Breast epithelium (tissue), 3 donors: ENCODE results near the gene ENPP4.

Experiments used
- POLR2A ChIP-seq: fragments of 450-650 bp; IDR thresholded peaks from one replicate; pipeline ENCODE4 v1.6.1; 2016; ENCODE audit warnings: antibody characterized with exemption, mild to moderate bottlenecking, moderate library complexity
- POLR2AphosphoS5 ChIP-seq, 3 donors: sonication (generic); formaldehyde crosslinking; IDR thresholded peaks; one replicate each; pipeline ENCODE4 v1.6.1; 2017; ENCODE audit warnings: antibody characterized with exemption in 3 of 3
- TF ChIP-seq, protein P1 (sequence below), 3 donors: fragments of 450-650 bp; IDR thresholded peaks; one replicate each; pipeline ENCODE4 v1.5.1; 2016 to 2017; ENCODE audit warnings: antibody characterized with exemption in 3 of 3, mild to moderate bottlenecking in 3 of 3, moderate library complexity in 3 of 3

DNA sequence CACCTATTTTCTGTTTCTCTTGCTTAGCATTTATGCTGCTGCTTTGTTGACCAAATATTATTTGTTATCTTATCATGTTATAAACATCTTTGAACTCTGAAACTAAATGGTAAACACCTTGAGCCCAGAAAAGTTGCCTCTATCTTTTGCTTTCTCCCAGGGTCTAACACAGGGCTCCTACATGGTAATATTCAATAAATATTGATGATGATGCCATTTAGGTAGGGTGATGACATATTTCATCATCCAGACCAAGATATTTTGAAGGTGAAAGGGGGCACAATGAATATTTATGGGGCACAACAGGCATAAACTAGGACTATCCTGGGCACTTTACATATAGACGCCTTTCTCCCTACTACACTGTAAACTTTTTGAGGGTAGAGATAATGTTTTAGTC lies 11.6 kb upstream of the ENPP4 start:
- no peak for TF ChIP-seq POLR2AphosphoS5 (IDR thresholded peaks at IDR 0.05)
- TF ChIP-seq, protein P1, sequence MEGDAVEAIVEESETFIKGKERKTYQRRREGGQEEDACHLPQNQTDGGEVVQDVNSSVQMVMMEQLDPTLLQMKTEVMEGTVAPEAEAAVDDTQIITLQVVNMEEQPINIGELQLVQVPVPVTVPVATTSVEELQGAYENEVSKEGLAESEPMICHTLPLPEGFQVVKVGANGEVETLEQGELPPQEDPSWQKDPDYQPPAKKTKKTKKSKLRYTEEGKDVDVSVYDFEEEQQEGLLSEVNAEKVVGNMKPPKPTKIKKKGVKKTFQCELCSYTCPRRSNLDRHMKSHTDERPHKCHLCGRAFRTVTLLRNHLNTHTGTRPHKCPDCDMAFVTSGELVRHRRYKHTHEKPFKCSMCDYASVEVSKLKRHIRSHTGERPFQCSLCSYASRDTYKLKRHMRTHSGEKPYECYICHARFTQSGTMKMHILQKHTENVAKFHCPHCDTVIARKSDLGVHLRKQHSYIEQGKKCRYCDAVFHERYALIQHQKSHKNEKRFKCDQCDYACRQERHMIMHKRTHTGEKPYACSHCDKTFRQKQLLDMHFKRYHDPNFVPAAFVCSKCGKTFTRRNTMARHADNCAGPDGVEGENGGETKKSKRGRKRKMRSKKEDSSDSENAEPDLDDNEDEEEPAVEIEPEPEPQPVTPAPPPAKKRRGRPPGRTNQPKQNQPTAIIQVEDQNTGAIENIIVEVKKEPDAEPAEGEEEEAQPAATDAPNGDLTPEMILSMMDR (IDR thresholded peaks at IDR 0.05) = no peak
- no peak for TF ChIP-seq POLR2A
